HL-60 (cell line): ENCODE results near the gene RTP1.
A peak's percentile ranks its signal among the peaks of the same experiment; 100 is the strongest.

Source experiments
- DNase-seq, 2 experiments: peaks; one replicate each; pipeline ENCODE4 v3.0.0-alpha.2; 2010 to 2020; ENCODE audit warnings: low read depth in 1 of 2, low spot score in 1 of 2
- H3K27ac ChIP-seq: fragments of 250-450 bp; sonication (Bioruptor Pico); replicated peaks from 2 replicates; pipeline ENCODE4 v1.5.1; 2020; ENCODE audit warnings: mild to moderate bottlenecking, moderate library complexity
- H3K27me3 ChIP-seq: fragments of 250-450 bp; sonication (Bioruptor Pico); 2 replicates; pipeline ENCODE4 v1.5.1; 2021; ENCODE audit warnings: mild to moderate bottlenecking, moderate library complexity; ENCODE audit not compliant: insufficient read depth, poor library complexity, severe bottlenecking
- H3K4me3 ChIP-seq: replicated peaks from 2 replicates; pipeline ENCODE4 v1.5.1; 2011; ENCODE audit warnings: mild to moderate bottlenecking, control low read depth, low read length; ENCODE audit not compliant: insufficient read depth
- GABPA ChIP-seq: IDR thresholded peaks from 2 replicates; pipeline ENCODE4 v1.6.1; 2012; ENCODE audit warnings: low read depth
- POLR2AphosphoS5 ChIP-seq: IDR thresholded peaks from 2 replicates; pipeline ENCODE4 v1.6.1; 2012; ENCODE audit warnings: low read depth
- REST ChIP-seq: IDR thresholded peaks from 2 replicates; pipeline ENCODE4 v1.6.1; 2012; ENCODE audit warnings: low read depth; ENCODE audit not compliant: insufficient replicate concordance
- SPI1 ChIP-seq: IDR thresholded peaks from 2 replicates; pipeline ENCODE4 v1.6.1; 2012; ENCODE audit warnings: low read depth, mild to moderate bottlenecking, borderline replicate concordance
- long read RNA-seq: library from polyadenylated mRNA; unstranded; transcript quantifications from one replicate; pipeline ENCODE4 v2.0.0, GENCODE V29; 2020
- TF ChIP-seq, protein P1 (sequence below): IDR thresholded peaks from one replicate; pipeline ENCODE4 v1.5.1; 2011; ENCODE audit warnings: low read length, control low read depth, inconsistent platforms; ENCODE audit not compliant: insufficient read depth

RTP1 gene, protein sequence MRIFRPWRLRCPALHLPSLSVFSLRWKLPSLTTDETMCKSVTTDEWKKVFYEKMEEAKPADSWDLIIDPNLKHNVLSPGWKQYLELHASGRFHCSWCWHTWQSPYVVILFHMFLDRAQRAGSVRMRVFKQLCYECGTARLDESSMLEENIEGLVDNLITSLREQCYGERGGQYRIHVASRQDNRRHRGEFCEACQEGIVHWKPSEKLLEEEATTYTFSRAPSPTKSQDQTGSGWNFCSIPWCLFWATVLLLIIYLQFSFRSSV
- long read RNA-seq = 0 reads

GRCh38 chr3:187197335-187197649 is at the start of gene RTP1:
Gene RTP1 (plus strand): TSS chr3:187197486. CDS start chr3:187197516, 30 bp downstream.
- H3K27ac ChIP-seq = no peak within 1 kb of the TSS
- no peak for DNase-seq
- TF ChIP-seq SPI1 (no peak), GABPA (no peak)
- H3K4me3 ChIP-seq = no peak within 1 kb of the TSS
- no peaks in the 10 kb centered on the region for H3K27me3 ChIP-seq

- no peak overlapping the region for H3K4me3 ChIP-seq
- H3K27me3 ChIP-seq = no peaks in the 10 kb centered on the region
- DNase-seq = no peak
- no peak overlapping the region for H3K27ac ChIP-seq
- no peak for TF ChIP-seq POLR2AphosphoS5
- no peak for TF ChIP-seq REST
- no peak for TF ChIP-seq GABPA
- TF ChIP-seq, protein P1, sequence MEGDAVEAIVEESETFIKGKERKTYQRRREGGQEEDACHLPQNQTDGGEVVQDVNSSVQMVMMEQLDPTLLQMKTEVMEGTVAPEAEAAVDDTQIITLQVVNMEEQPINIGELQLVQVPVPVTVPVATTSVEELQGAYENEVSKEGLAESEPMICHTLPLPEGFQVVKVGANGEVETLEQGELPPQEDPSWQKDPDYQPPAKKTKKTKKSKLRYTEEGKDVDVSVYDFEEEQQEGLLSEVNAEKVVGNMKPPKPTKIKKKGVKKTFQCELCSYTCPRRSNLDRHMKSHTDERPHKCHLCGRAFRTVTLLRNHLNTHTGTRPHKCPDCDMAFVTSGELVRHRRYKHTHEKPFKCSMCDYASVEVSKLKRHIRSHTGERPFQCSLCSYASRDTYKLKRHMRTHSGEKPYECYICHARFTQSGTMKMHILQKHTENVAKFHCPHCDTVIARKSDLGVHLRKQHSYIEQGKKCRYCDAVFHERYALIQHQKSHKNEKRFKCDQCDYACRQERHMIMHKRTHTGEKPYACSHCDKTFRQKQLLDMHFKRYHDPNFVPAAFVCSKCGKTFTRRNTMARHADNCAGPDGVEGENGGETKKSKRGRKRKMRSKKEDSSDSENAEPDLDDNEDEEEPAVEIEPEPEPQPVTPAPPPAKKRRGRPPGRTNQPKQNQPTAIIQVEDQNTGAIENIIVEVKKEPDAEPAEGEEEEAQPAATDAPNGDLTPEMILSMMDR = no peak
- TF ChIP-seq SPI1 = no peak
Observed at GRCh38 chr3:187150186-187150585, 47.1 kb upstream of the RTP1 start.

DNA sequence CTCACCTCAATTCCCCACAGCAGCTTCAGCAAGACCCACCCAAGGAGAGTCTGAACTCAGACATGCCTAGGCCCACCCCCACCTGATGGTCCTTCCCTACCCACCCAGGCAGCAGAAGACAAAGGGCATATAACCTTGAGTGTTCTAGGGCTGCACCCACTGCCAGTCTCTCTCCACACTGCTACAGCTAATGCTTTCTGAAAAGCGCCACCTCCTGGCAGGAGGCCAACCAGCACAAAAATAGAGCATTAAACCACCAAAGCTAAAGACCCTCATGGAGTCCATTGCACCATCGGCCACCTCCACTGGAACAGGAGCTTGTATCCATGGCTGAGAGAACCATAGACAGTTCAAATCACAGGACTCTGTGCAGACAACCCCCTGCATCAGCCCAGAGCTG is 46.7 kb upstream of the RTP1 start:
- Histone ChIP-seq H3K27me3 (no peaks in the 10 kb centered on the region), H3K4me3 (no peak overlapping the region), H3K27ac (no peak overlapping the region)
- peak in 1 of 2 experiments; percentile 16 for DNase-seq
- TF ChIP-seq SPI1 (no peak), REST (no peak), POLR2AphosphoS5 (no peak), GABPA (no peak)
- TF ChIP-seq, protein P1 = no peak

- no peak overlapping the region for H3K4me3 ChIP-seq
- no peak for TF ChIP-seq SPI1
- no peak overlapping the region for H3K27ac ChIP-seq
- DNase-seq = no peak
- no peaks in the 10 kb centered on the region for H3K27me3 ChIP-seq
Observed at GRCh38 chr3:187161556-187161955, 35.7 kb upstream of the RTP1 start.
